Spleen (tissue), 7 donors: ENCODE results near the gene SETD6.

Experiments used
- POLR2A ChIP-seq, 3 donors: fragments of 450-650 bp; IDR thresholded peaks; one replicate each; pipeline ENCODE4 v1.5.1; 2017; ENCODE audit warnings: antibody characterized with exemption in 3 of 3, mild to moderate bottlenecking in 1 of 3
- POLR2AphosphoS5 ChIP-seq, 3 donors: sonication (generic); formaldehyde crosslinking; IDR thresholded peaks; one replicate each; pipeline ENCODE4 v1.5.1; 2017; ENCODE audit warnings: antibody characterized with exemption in 3 of 3
- TF ChIP-seq, protein P1 (sequence below), 11 experiments: fragments of 200-600 bp in 7 of 11; fragments of 450-650 bp in 4 of 11; sonication (generic) in 4 of 11; IDR thresholded peaks in 8 of 11; conservative IDR thresholded peaks in 3 of 11; 1 replicate in 7 of 11; 2 replicates in 4 of 11; pipeline versions ENCODE4 v1.4.0 to v1.8.0; 2016 to 2021; ENCODE audit warnings: antibody characterized with exemption in 11 of 11, inconsistent platforms in 4 of 11, mild to moderate bottlenecking in 1 of 11
- donor health status: DM: no; HTN: no; CAD: no; lungs with moderate emphysema.
- donor health status: DM: no; HTN: no; CAD: no.
- donor health status: DM: no; HTN: no; CAD: no.

DNA sequence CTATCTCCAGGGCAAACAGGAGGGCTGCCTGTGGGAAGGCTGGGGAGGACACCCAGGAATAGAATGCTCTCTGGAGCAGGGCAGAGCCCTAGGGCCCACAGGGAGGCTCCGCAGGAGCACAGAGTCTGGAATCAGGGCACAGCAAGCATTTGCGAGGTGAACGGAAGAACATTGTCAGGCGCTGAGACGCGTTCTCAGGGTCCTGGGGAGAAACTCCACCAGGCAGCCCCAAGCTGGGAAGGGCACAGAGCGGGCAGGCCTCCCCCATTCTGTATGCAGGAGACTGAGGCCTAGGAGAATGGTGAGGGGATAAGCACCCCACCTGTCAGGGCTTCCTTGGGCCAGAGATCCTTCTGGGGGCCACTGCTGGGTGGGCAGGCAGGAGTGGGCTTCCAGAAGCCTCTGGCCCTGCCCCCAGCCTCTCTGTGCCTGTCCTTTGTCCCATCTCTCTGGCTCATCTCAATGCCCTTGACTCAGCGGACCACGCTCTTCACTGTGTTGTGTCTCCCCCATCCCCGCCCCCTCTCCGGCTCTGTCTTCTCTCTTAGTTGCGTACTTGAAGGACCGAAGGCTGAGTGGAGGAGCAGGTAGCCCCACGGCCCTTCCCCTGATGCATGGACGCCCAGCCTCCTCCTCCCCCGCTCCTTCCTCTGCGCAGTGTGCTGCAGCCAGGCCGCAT, 5.1 kb upstream of the SETD6 start:
- no peak for TF ChIP-seq POLR2A (IDR thresholded peaks at IDR 0.05)
- peak in 1 of 3 donors; percentile 9 for TF ChIP-seq POLR2AphosphoS5 (IDR thresholded peaks at IDR 0.05)
- TF ChIP-seq, protein P1, sequence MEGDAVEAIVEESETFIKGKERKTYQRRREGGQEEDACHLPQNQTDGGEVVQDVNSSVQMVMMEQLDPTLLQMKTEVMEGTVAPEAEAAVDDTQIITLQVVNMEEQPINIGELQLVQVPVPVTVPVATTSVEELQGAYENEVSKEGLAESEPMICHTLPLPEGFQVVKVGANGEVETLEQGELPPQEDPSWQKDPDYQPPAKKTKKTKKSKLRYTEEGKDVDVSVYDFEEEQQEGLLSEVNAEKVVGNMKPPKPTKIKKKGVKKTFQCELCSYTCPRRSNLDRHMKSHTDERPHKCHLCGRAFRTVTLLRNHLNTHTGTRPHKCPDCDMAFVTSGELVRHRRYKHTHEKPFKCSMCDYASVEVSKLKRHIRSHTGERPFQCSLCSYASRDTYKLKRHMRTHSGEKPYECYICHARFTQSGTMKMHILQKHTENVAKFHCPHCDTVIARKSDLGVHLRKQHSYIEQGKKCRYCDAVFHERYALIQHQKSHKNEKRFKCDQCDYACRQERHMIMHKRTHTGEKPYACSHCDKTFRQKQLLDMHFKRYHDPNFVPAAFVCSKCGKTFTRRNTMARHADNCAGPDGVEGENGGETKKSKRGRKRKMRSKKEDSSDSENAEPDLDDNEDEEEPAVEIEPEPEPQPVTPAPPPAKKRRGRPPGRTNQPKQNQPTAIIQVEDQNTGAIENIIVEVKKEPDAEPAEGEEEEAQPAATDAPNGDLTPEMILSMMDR (IDR thresholded peaks at IDR 0.05 in 8 of 11, conservative IDR thresholded peaks at IDR 0.05 in 3 of 11): no peak
